NCI-H2107 treated with DMSO at 0.1 percent for 48 hours (cell line): ENCODE data around the gene KDM4B.

Experiments
- DNase-seq: peaks from one replicate; lab custom pipeline; 2025; ENCODE audit not compliant: unreplicated experiment; lab: John Stamatoyannopoulos, UW

KDM4B gene

GRCh38 chr19:5031231-5032100 lies 62.6 kb downstream of the KDM4B start:
- DNase-seq, result peak; percentile 56

DNA sequence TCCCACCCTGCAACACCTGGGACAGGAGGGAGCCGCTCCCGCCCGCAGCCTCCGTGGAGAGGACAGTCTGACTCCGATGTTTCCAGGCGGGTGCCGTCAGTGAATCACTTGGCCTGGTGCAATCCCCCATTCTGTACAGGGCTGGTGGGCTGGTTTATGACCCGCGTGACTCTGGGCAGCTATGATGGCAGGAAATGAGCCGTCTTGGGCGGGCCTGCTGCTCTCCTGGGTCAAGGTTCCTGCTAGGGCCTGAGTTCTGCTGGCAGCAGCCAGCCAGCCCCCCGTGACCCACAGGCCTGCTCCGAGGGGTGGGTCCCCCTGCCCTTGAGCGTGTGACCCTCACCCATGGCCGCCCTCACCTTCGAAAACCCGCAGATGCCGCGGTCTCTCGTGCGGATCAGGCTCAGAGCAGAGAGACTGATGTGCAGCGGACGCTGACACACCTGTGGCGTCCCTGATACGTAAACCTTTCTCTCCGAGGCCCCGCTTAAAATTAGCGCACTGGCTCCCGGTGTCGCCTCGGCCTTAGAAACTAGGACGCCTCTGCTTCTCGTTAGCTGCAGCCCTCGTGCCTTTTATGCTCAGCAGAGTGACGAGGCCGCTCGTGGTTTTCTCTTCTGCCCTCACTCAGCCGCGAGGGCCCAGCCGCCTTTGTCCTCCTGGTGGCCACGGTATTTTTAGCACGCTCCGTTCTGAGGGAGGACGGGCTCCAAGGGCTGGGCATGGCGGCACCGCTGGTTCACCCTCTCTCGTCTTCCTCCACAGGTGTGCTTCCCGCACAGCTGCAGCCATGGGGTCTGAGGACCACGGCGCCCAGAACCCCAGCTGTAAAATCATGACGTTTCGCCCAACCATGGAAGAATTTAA lies 63.4 kb downstream of the KDM4B start:
- DNase-seq, result peak; percentile 14

- no peak for DNase-seq
Measured at GRCh38 chr19:5035105-5035761, 66.3 kb downstream of the KDM4B start.

DNA sequence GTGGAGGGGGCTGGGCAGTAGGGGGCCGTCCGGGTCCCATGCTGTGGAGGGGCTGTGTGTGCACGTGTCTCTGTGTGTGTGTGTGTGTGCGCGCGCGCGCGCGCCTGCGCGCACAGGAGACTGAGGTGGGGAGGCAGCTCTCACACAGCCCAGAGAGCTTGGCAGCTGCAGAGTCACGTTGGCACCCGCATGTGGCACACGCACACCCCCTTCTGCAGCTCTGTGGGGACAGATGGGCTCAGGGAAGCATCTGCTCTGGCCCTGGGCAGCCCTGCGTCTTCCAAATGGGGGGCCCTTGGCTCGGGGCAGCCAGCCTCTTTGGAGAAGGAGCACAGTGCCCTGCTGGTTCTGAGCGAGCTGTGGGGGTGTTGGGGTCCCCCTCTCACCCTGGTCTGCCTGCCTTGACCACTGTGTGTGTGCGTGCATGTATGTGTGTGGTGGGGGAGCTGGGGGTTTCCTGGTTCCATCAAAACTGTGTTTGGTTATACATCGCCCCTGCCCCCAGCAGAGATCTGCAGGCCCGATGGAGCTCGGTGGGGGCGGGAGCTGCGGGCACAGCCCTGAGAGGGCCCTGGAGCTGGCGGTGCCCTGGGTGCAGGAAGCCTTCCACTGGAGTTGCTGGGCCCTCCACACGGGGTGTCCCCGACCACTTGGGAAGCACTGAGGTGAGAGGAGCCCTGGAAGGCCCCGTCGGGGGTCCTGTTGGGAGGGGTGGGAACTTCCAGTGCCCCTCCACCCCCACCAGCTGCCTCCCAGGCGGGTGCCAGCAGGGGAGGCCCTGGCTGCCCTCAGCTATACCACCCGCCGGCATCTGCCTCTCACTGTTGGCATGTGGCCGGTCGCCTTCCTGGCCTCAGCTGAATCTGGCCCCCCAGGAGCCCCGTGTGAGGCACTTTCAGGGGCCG lies 67.1 kb downstream of the KDM4B start:
- no peak for DNase-seq

DNA sequence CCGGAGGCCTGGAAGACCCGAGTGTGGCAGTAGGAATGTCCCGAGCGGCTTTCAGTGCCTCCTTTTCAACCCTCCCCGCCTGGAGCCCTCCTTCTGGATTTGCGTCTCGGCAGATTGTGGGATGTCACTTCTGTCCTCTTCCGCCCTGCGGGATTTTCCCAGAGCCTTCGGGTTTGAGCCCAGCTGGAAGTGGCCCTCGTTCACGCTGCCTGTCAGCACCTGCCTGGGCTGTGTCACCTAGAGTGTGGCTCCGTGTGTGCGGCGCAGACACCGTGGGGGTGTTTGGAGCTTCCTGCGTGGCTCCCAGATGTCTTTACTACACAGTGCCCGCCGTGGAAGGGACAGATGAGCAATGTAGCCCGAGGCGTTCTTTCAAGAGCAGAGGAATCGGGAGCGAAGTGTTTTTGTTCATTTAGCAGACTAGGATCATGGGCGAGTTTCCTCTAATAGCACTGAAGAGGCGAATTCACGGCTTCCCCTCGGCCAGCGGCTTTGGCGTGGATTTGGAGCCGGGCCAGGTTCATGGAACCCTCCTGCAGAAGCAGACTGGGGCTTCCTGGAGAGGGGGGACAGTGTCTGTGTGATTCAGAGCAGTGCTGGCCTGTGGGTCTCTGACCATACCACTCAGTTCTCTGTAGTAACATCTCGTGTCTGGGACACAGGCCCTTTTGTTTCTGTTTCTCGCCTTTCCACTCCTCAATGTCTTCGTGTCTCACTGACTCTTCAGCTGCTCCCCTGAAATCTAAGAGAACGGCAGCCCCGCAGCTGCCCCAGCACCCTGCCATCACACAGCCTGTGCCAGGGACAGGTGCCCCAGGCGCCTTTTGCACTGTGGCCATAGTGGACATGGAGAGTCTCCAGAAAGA lies 68.0 kb downstream of the KDM4B start:
- DNase-seq, result no peak

GRCh38 chr19:5037936-5038335 lies 69.0 kb downstream of the KDM4B start:
- no peak for DNase-seq

- no peak for DNase-seq
Measured at GRCh38 chr19:5038631-5039271, 69.8 kb downstream of the KDM4B start.

DNA sequence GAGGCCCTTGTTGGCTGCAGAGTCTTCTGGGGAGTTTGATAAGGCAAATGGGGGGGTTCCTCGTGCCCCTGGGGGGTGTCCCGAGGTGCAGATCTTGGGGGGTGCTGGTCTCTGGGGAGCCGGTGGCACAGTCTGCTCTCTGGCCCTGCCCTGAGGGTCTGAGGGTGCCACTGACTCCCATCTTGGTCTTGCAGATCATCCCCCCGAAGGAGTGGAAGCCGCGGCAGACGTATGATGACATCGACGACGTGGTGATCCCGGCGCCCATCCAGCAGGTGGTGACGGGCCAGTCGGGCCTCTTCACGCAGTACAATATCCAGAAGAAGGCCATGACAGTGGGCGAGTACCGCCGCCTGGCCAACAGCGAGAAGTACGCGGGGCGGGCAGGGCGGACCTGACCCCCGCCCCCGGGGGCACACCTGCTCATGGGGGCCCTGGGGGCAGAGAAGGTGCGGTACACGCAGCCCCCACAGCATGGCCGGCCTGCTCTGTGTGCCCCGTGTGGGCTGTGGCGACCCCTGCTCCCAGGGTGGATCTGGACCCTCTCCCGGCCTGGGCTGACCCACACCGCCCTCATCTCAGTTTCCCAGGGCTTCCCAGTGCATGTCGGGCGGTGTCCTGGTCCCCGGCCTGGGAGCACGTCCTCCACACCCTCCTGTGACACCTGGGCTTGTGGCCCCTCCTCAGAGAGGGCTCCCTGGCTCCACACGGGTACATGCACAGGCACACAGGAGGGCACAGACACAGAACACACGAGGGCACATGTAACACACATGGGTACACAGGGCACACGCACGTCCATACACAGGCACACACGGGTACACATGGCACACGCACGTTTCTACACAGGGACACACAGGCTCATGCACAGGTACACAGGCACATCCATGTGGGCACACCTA lies 71.0 kb downstream of the KDM4B start:
- DNase-seq, result no peak

GRCh38 chr19:5040544-5041167 lies 71.7 kb downstream of the KDM4B start:
- DNase-seq, result no peak

GRCh38 chr19:5041168-5041912 lies 72.4 kb downstream of the KDM4B start:
- no peak for DNase-seq

- DNase-seq, result no peak
Measured at GRCh38 chr19:5041913-5042187, 72.9 kb downstream of the KDM4B start.

DNA sequence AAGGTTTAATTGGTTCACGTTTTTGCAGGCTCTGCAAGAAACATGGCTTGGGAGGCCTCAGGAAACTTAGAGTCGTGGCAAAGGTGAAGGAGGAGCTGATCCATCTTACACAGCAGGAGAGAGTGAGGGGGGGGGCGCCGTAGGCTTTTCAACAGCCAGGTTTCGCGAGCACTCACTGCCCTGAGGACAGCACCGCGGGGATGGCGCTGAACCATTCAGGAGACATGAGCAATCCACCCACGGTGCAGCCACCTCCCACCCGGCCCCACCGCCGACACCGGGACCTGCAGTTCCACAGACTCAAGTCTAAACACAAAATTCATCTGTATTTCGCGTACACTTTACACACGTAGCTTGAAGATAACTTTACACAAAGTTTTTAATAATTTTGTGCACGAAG lies 73.6 kb downstream of the KDM4B start:
- DNase-seq, result no peak

GRCh38 chr19:5045029-5045428 lies 76.1 kb downstream of the KDM4B start:
- no peak for DNase-seq

- no peak for DNase-seq
Measured at GRCh38 chr19:5045956-5046338, 77.0 kb downstream of the KDM4B start.

DNA sequence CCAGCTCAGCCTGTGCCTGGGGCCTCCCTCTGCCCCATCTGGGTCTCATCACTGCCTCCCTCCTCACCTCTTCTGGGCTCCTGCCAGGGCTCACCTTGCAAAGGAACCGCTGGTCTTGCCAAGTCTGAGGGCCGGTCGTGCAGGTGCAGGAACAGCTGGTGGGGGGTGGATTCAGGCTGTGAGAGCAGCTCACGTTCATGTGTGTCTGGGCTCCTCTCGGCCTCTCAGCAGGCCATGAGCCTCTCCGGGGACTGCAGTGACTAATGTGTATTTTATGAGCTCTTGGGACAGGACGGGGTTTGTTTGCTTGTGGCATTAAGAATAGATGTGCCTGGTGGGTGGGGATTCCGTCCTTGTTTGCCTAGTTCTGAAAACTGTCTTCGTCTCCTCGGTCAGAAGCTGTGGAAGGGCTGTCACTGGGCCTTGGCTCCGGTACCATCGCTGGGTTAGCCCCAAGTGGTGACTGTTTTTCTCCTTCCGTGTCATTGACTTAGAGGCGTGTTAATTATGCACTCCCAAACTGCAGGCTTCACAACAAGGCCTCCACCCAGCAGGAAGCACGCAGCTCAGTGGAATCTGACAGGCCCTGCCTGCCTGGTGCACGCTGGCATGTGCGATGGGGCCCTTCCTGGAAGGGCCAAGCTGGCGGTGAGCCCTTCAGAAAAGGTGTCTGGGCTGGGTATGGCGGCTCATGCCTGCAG lies 77.6 kb downstream of the KDM4B start:
- peak; percentile 96 for DNase-seq

GRCh38 chr19:5047251-5047935 lies 78.5 kb downstream of the KDM4B start:
- DNase-seq, result no peak
